ENCODE data around the gene SNX10. TPM values are rescaled to one million over a fixed set of nuclear protein-coding genes. Genes with fewer than 3 reads are reported as not detected.
"Not testable (repeated sequence)": the region's sequence is repeated elsewhere in the genome, so short reads cannot be mapped to it uniquely, and the experiment has no call there.

Gene SNX10
- total RNA-seq, result 10 to 100 TPM; 37.4 to 41.8 TPM

- H3K4me1 Mint-ChIP-seq (ENCODE audit: low read depth), result peaks cover 40% of the 10 kb centered on the region
- peaks cover 4 to 10% of the 10 kb centered on the region in 2 donors for H3K36me3 Mint-ChIP-seq (ENCODE audit: insufficient read depth in 2 of 2)
- peak within 1 kb of the TSS; percentile 94 to 99 for H3K4me3 Mint-ChIP-seq
- no peaks in the 10 kb centered on the region for H3K9me3 Mint-ChIP-seq
- peak within 1 kb of the TSS; percentile 90 for H3K27ac Mint-ChIP-seq
- DNase-seq (peak; percentile 77 to 81), ATAC-seq (replicated peaks in 1 of 2) (peak; percentile 72 to 75)
- no peaks in the 10 kb centered on the region for H3K27me3 Mint-ChIP-seq (ENCODE audit: low read depth)
Measured at GRCh38 chr7:26291699-26292538, at the start of gene SNX10. SNX10 (plus strand) TSS chr7:26291862; CDS start chr7:26346443, 54,581 bp downstream.

- ATAC-seq (replicated peaks in 1 of 2), result no peak
- Mint-ChIP-seq H3K9me3 (peaks cover 0 to 2% of the 10 kb centered on the region in 2 donors), H3K27ac (no peak overlapping the region), H3K36me3 (ENCODE audit: insufficient read depth in 2 of 2) (no peaks in the 10 kb centered on the region), H3K4me3 (no peak overlapping the region), H3K4me1 (ENCODE audit: low read depth) (no peaks in the 10 kb centered on the region), H3K27me3 (ENCODE audit: low read depth) (no peaks in the 10 kb centered on the region)
- no peak for DNase-seq
Measured at GRCh38 chr7:26245150-26245549, 46.5 kb upstream of the SNX10 start.

GRCh38 chr7:26250239-26250638, 41.4 kb upstream of the SNX10 start:
- H3K4me3 Mint-ChIP-seq, result no peak overlapping the region
- H3K27me3 Mint-ChIP-seq (ENCODE audit: low read depth), result no peaks in the 10 kb centered on the region
- ATAC-seq (replicated peaks in 1 of 2) (no peak), DNase-seq (no peak)
- no peaks in the 10 kb centered on the region for H3K36me3 Mint-ChIP-seq (ENCODE audit: insufficient read depth in 2 of 2)
- H3K27ac Mint-ChIP-seq, result no peak overlapping the region
- H3K4me1 Mint-ChIP-seq (ENCODE audit: low read depth), result no peaks in the 10 kb centered on the region
- H3K9me3 Mint-ChIP-seq, result peaks cover 0 to 2% of the 10 kb centered on the region in 2 donors

GRCh38 chr7:26261866-26262265, 29.8 kb upstream of the SNX10 start:
- H3K4me1 Mint-ChIP-seq (ENCODE audit: low read depth); H3K27ac Mint-ChIP-seq: not testable (repeated sequence)

GRCh38 chr7:26265065-26265464, 26.6 kb upstream of the SNX10 start:
- DNase-seq, result peak in 1 of 2 donors; percentile 12

More at GRCh38 chr7:26261866-26262265, 29.8 kb upstream of the SNX10 start:
- not testable (repeated sequence) for H3K27me3 Mint-ChIP-seq (ENCODE audit: low read depth); H3K36me3 Mint-ChIP-seq (ENCODE audit: insufficient read depth in 2 of 2); DNase-seq; ATAC-seq (replicated peaks in 1 of 2); H3K9me3 Mint-ChIP-seq; H3K4me3 Mint-ChIP-seq

GRCh38 chr7:26265499-26266075, 26.1 kb upstream of the SNX10 start:
- peaks cover 0 to 2% of the 10 kb centered on the region in 2 donors for H3K9me3 Mint-ChIP-seq

More at GRCh38 chr7:26265065-26265464, 26.6 kb upstream of the SNX10 start:
- Mint-ChIP-seq H3K9me3 (peaks cover 0 to 2% of the 10 kb centered on the region in 2 donors), H3K27ac (peak overlapping the region; percentile 68), H3K36me3 (ENCODE audit: insufficient read depth in 2 of 2) (no peaks in the 10 kb centered on the region), H3K27me3 (ENCODE audit: low read depth) (peaks cover 11% of the 10 kb centered on the region), H3K4me1 (ENCODE audit: low read depth) (peaks cover 6% of the 10 kb centered on the region), H3K4me3 (peak overlapping the region in 1 of 2 donors; percentile 2)
- ATAC-seq (replicated peaks in 1 of 2), result peak; percentile 82 to 99

GRCh38 chr7:26267601-26268166, 24.0 kb upstream of the SNX10 start:
- Mint-ChIP-seq H3K4me1 (ENCODE audit: low read depth) (peaks cover 6% of the 10 kb centered on the region), H3K27me3 (ENCODE audit: low read depth) (peaks cover 11% of the 10 kb centered on the region), H3K9me3 (peaks cover 0 to 2% of the 10 kb centered on the region in 2 donors), H3K27ac (no peak overlapping the region), H3K4me3 (no peak overlapping the region), H3K36me3 (ENCODE audit: insufficient read depth in 2 of 2) (no peaks in the 10 kb centered on the region)
- ATAC-seq (replicated peaks in 1 of 2) (no peak), DNase-seq (no peak)

More at GRCh38 chr7:26265499-26266075, 26.1 kb upstream of the SNX10 start:
- Mint-ChIP-seq H3K4me3 (peak overlapping the region in 1 of 2 donors; percentile 2), H3K27me3 (ENCODE audit: low read depth) (peaks cover 11% of the 10 kb centered on the region), H3K4me1 (ENCODE audit: low read depth) (peaks cover 6% of the 10 kb centered on the region), H3K27ac (no peak overlapping the region), H3K36me3 (ENCODE audit: insufficient read depth in 2 of 2) (no peaks in the 10 kb centered on the region)
- peak in 1 of 2 donors; percentile 13 for ATAC-seq (replicated peaks in 1 of 2)
- DNase-seq, result no peak

GRCh38 chr7:26275213-26275612, 16.4 kb upstream of the SNX10 start:
- H3K27me3 Mint-ChIP-seq (ENCODE audit: low read depth), result no peaks in the 10 kb centered on the region

GRCh38 chr7:26278770-26279169, 12.9 kb upstream of the SNX10 start:
- DNase-seq (no peak), ATAC-seq (replicated peaks in 1 of 2) (peak in 1 of 2 donors; percentile 17)
- Mint-ChIP-seq H3K27me3 (ENCODE audit: low read depth) (no peaks in the 10 kb centered on the region), H3K4me3 (peak overlapping the region in 1 of 2 donors; percentile 41), H3K27ac (peak overlapping the region; percentile 24), H3K4me1 (ENCODE audit: low read depth) (peaks cover 18% of the 10 kb centered on the region), H3K36me3 (ENCODE audit: insufficient read depth in 2 of 2) (no peaks in the 10 kb centered on the region), H3K9me3 (no peaks in the 10 kb centered on the region)

More at GRCh38 chr7:26275213-26275612, 16.4 kb upstream of the SNX10 start:
- DNase-seq (no peak), ATAC-seq (replicated peaks in 1 of 2) (no peak)
- Mint-ChIP-seq H3K4me3 (no peak overlapping the region), H3K27ac (no peak overlapping the region), H3K36me3 (ENCODE audit: insufficient read depth in 2 of 2) (no peaks in the 10 kb centered on the region), H3K4me1 (ENCODE audit: low read depth) (peaks cover 14% of the 10 kb centered on the region), H3K9me3 (no peaks in the 10 kb centered on the region)

- Mint-ChIP-seq H3K4me3 (peak overlapping the region; percentile 31 to 58), H3K4me1 (ENCODE audit: low read depth) (peaks cover 18% of the 10 kb centered on the region), H3K9me3 (no peaks in the 10 kb centered on the region), H3K27ac (no peak overlapping the region), H3K27me3 (ENCODE audit: low read depth) (no peaks in the 10 kb centered on the region), H3K36me3 (ENCODE audit: insufficient read depth in 2 of 2) (no peaks in the 10 kb centered on the region)
- ATAC-seq (replicated peaks in 1 of 2) (peak; percentile 80 to 84), DNase-seq (peak; percentile 49 to 51)
Measured at GRCh38 chr7:26279405-26279804, 12.3 kb upstream of the SNX10 start.

GRCh38 chr7:26280097-26280496, 11.6 kb upstream of the SNX10 start:
- H3K4me3 Mint-ChIP-seq, result peak overlapping the region in 1 of 2 donors; percentile 58
- peak overlapping the region; percentile 25 for H3K27ac Mint-ChIP-seq
- ATAC-seq (replicated peaks in 1 of 2), result no peak
- peaks cover 18% of the 10 kb centered on the region for H3K4me1 Mint-ChIP-seq (ENCODE audit: low read depth)
- no peaks in the 10 kb centered on the region for H3K9me3 Mint-ChIP-seq
- no peak for DNase-seq
- no peaks in the 10 kb centered on the region for H3K27me3 Mint-ChIP-seq (ENCODE audit: low read depth)
- no peaks in the 10 kb centered on the region for H3K36me3 Mint-ChIP-seq (ENCODE audit: insufficient read depth in 2 of 2)

- H3K9me3 Mint-ChIP-seq, result no peaks in the 10 kb centered on the region
- peak overlapping the region; percentile 25 for H3K27ac Mint-ChIP-seq
- peaks cover 18% of the 10 kb centered on the region for H3K4me1 Mint-ChIP-seq (ENCODE audit: low read depth)
- DNase-seq (no peak), ATAC-seq (replicated peaks in 1 of 2) (peak in 1 of 2 donors; percentile 2)
- H3K36me3 Mint-ChIP-seq (ENCODE audit: insufficient read depth in 2 of 2), result no peaks in the 10 kb centered on the region
- no peaks in the 10 kb centered on the region for H3K27me3 Mint-ChIP-seq (ENCODE audit: low read depth)
- no peak overlapping the region for H3K4me3 Mint-ChIP-seq
Measured at GRCh38 chr7:26280723-26281122, 10.9 kb upstream of the SNX10 start.

GRCh38 chr7:26284477-26284876, 7.2 kb upstream of the SNX10 start:
- DNase-seq (no peak), ATAC-seq (replicated peaks in 1 of 2) (no peak)
- H3K9me3 Mint-ChIP-seq, result no peaks in the 10 kb centered on the region
- H3K4me1 Mint-ChIP-seq (ENCODE audit: low read depth), result peaks cover 12% of the 10 kb centered on the region
- no peaks in the 10 kb centered on the region for H3K36me3 Mint-ChIP-seq (ENCODE audit: insufficient read depth in 2 of 2)
- no peak overlapping the region for H3K4me3 Mint-ChIP-seq
- no peak overlapping the region for H3K27ac Mint-ChIP-seq
- no peaks in the 10 kb centered on the region for H3K27me3 Mint-ChIP-seq (ENCODE audit: low read depth)
